Muscle layer of colon (tissue), 2 donors: ENCODE results near the gene RELA.
A peak's percentile ranks its signal among the peaks of the same experiment; 100 is the strongest.
"Not testable (repeated sequence)": the region's sequence is repeated elsewhere in the genome, so short reads cannot be mapped to it uniquely, and the experiment has no call there.

ENCODE experiments used
- H3K27ac ChIP-seq: one replicate; pipeline ENCODE4 v1.7.0; 2013; ENCODE audit warnings: low read depth, mild to moderate bottlenecking, low read length, moderate library complexity
- H3K27me3 ChIP-seq, 2 donors: one replicate each; pipeline ENCODE4 v1.7.0; 2013; ENCODE audit warnings: low read length in 2 of 2, mild to moderate bottlenecking in 2 of 2; ENCODE audit not compliant: insufficient read depth in 2 of 2, control insufficient read depth in 1 of 2
- H3K36me3 ChIP-seq: one replicate; pipeline ENCODE4 v1.7.0; 2013; ENCODE audit warnings: mild to moderate bottlenecking, low read length; ENCODE audit not compliant: insufficient read depth
- H3K4me1 ChIP-seq: one replicate; pipeline ENCODE4 v1.7.0; 2013; ENCODE audit warnings: mild to moderate bottlenecking, low read length; ENCODE audit not compliant: insufficient read depth
- H3K4me3 ChIP-seq, 2 donors: one replicate each; pipeline ENCODE4 v1.7.0; 2013; ENCODE audit warnings: low read length in 2 of 2, low read depth in 1 of 2, mild to moderate bottlenecking in 1 of 2, moderate library complexity in 1 of 2
- H3K9ac ChIP-seq: one replicate; pipeline ENCODE4 v1.7.0; 2013; ENCODE audit warnings: low read length
- H3K9me3 ChIP-seq: one replicate; pipeline ENCODE4 v1.7.0; 2013; ENCODE audit warnings: mild to moderate bottlenecking, low read length
- donor health status: abdominal sarcoma.
- donor health status: Adenocarcinoma of cecum.

RELA gene

GRCh38 chr11:65643971-65644370 is 18.7 kb downstream of the RELA start:
- H3K4me3 ChIP-seq = no peak overlapping the region
- no peak overlapping the region for H3K9ac ChIP-seq
- H3K4me1 ChIP-seq = peaks cover 11% of the 10 kb centered on the region
- no peak overlapping the region for H3K27ac ChIP-seq
- H3K27me3 ChIP-seq = no peaks in the 10 kb centered on the region
- no peaks in the 10 kb centered on the region for H3K9me3 ChIP-seq
- no peaks in the 10 kb centered on the region for H3K36me3 ChIP-seq

GRCh38 chr11:65642014-65642671 is 20.6 kb downstream of the RELA start:
- H3K4me3 ChIP-seq = no peak overlapping the region
- no peak overlapping the region for H3K27ac ChIP-seq
- H3K4me1 ChIP-seq = peaks cover 17% of the 10 kb centered on the region

GRCh38 chr11:65641297-65642013 is 21.3 kb downstream of the RELA start:
- H3K27ac ChIP-seq = no peak overlapping the region
- peaks cover 17% of the 10 kb centered on the region for H3K4me1 ChIP-seq
- H3K27me3 ChIP-seq = no peaks in the 10 kb centered on the region
- H3K9ac ChIP-seq = no peak overlapping the region
- H3K9me3 ChIP-seq = no peaks in the 10 kb centered on the region
- H3K4me3 ChIP-seq = no peak overlapping the region
- peaks cover 8% of the 10 kb centered on the region for H3K36me3 ChIP-seq

More at GRCh38 chr11:65642014-65642671, 20.6 kb downstream of the RELA start:
- peaks cover under 1% of the 10 kb centered on the region for H3K36me3 ChIP-seq
- no peak overlapping the region for H3K9ac ChIP-seq
- no peaks in the 10 kb centered on the region for H3K27me3 ChIP-seq
- H3K9me3 ChIP-seq = no peaks in the 10 kb centered on the region

- Histone ChIP-seq H3K9ac (no peak overlapping the region), H3K27me3 (no peaks in the 10 kb centered on the region), H3K4me3 (no peak overlapping the region), H3K9me3 (no peaks in the 10 kb centered on the region), H3K27ac (no peak overlapping the region), H3K36me3 (peaks cover 15% of the 10 kb centered on the region), H3K4me1 (peaks cover 17% of the 10 kb centered on the region)
Observed at GRCh38 chr11:65640483-65641296, 22.0 kb downstream of the RELA start.

GRCh38 chr11:65639623-65640482 is 22.9 kb downstream of the RELA start:
- no peaks in the 10 kb centered on the region for H3K27me3 ChIP-seq
- H3K4me3 ChIP-seq = no peak overlapping the region
- no peak overlapping the region for H3K9ac ChIP-seq
- no peak overlapping the region for H3K27ac ChIP-seq
- H3K9me3 ChIP-seq = no peaks in the 10 kb centered on the region
- peaks cover 24% of the 10 kb centered on the region for H3K36me3 ChIP-seq
- peaks cover 17% of the 10 kb centered on the region for H3K4me1 ChIP-seq

GRCh38 chr11:65639228-65639597 is 23.5 kb downstream of the RELA start:
- Histone ChIP-seq H3K36me3 (peaks cover 30% of the 10 kb centered on the region), H3K4me3 (peak overlapping the region; percentile 53 to 72), H3K4me1 (peaks cover 17% of the 10 kb centered on the region)
- H3K27ac ChIP-seq, H3K9ac ChIP-seq, H3K9me3 ChIP-seq, H3K27me3 ChIP-seq: not testable (repeated sequence)

GRCh38 chr11:65637794-65638419 is 24.8 kb downstream of the RELA start, which contains the start of gene SIPA1:
Gene SIPA1 (plus strand): TSS chr11:65638101. CDS start chr11:65640922, 2,821 bp downstream.
- Histone ChIP-seq H3K9ac (peak within 1 kb of the TSS; percentile 54), H3K4me3 (peak within 1 kb of the TSS; percentile 53 to 72), H3K4me1 (peaks cover 17% of the 10 kb centered on the region), H3K27me3 (no peaks in the 10 kb centered on the region), H3K36me3 (peaks cover 36% of the 10 kb centered on the region), H3K27ac (peak within 1 kb of the TSS; percentile 83), H3K9me3 (no peaks in the 10 kb centered on the region)

GRCh38 chr11:65637032-65637557 is 25.6 kb downstream of the RELA start:
- Histone ChIP-seq H3K4me1 (peaks cover 17% of the 10 kb centered on the region), H3K4me3 (no peak overlapping the region), H3K27me3 (no peaks in the 10 kb centered on the region), H3K9me3 (no peaks in the 10 kb centered on the region), H3K9ac (peak overlapping the region; percentile 38), H3K36me3 (peaks cover 39% of the 10 kb centered on the region), H3K27ac (peak overlapping the region; percentile 83)

GRCh38 chr11:65636108-65637031 is 26.3 kb downstream of the RELA start:
- H3K4me1 ChIP-seq = peaks cover 17% of the 10 kb centered on the region
- no peaks in the 10 kb centered on the region for H3K27me3 ChIP-seq
- no peak overlapping the region for H3K9ac ChIP-seq
- H3K36me3 ChIP-seq = peaks cover 39% of the 10 kb centered on the region
- H3K27ac ChIP-seq = no peak overlapping the region
- H3K4me3 ChIP-seq = no peak overlapping the region
- no peaks in the 10 kb centered on the region for H3K9me3 ChIP-seq
